NCI-H2227 (cell line): ENCODE data around the gene NKAP.
"Not testable (repeated sequence)": the region's sequence is repeated elsewhere in the genome, so short reads cannot be mapped to it uniquely, and the experiment has no call there.

Experiments
- DNase-seq: peaks from one replicate; lab custom pipeline; 2025; ENCODE audit not compliant: unreplicated experiment; lab: John Stamatoyannopoulos, UW

The NKAP gene

GRCh38 chrX:119943185-119943988, at the start of gene NKAP:
TSS of gene NKAP (minus strand) at chrX:119943751. CDS start at chrX:119943605, 146 bp downstream.
- DNase-seq = peak; percentile 96

- no peak for DNase-seq
Observed at GRCh38 chrX:119991005-119991787, 47.6 kb upstream of the NKAP start.

DNA sequence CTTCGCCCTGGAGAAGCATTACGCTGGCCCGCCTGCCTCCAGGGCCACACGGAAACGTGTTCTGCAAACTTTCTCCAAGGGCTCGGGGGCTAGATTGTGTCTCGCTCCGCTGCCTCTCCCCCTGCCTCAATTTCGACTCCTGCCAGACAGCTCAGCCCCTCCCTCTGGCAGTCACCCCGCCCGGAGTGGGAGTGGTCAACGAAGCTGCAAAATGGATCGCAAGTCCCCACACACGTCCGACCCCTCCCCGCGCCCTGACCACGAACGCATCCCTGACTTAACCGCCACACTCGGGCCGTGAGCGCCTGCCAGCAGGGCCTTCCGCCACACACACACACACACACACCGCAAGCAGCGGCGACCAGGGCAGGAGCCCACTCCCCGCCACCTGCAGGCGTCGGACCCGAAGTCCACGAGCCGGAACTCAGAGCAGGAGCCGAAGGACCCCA, 47.0 kb upstream of the NKAP start:
- DNase-seq = no peak

- DNase-seq = no peak
Observed at GRCh38 chrX:119989905-119990555, 46.5 kb upstream of the NKAP start.

DNA sequence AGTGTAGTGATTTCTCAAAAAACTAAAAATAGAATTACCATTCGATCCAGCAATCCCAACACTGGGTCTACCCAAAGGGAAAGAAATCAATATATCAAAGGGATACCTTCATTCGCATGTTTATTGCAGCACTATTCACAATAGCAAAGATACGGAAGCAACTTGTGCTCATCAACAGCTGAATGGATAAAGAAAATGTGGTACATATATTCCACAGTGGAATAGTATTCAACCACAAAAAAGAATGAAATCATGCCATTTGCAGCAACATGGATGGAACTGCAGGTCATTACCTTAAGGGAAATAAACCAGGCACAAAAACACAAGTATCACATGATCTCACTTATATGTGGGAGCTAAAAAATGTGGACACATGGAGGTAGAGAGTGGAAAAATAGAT, 42.7 kb upstream of the NKAP start:
- DNase-seq = no peak

- DNase-seq = no peak
Observed at GRCh38 chrX:119984652-119985051, 41.1 kb upstream of the NKAP start.

GRCh38 chrX:119983494-119983893, 39.9 kb upstream of the NKAP start:
- no peak for DNase-seq

- no peak for DNase-seq
Observed at GRCh38 chrX:119982145-119982544, 38.6 kb upstream of the NKAP start.

DNA sequence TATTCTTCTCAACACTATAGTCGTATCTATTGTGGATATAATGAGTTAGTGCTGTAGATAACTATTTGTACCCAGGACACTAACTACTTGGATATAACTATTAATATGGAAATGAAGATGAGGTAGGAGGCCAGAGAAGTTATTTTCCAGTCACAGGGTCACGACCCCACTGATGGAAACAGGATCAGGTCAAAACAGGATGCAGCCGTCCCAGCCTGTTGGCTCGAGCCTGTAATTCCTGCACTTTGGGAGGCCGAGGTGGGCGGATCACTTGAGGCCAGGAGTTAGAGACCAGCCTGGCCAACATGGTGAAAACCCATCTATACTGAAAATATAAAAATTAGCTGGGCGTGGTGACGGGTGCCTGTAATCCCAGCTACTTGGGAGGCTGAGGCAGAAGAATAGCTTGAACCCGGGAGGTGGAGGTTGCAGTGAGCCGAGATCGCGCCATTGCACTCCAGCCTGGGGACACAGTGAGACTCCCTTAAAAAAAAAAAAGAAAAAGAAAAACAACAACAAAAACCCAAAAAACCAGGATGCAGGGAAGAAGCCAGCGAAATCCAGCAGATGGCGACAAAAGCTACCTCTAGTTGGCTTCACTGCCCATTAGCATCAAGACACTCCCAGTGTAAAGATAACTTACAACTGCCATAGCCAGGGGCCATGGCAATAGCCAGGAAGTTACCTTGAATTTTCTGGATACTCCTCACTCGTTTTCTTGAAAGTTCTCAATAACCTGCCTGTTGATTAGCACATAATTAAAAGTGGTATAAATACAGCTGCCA, 37.9 kb upstream of the NKAP start:
- peak; percentile 61 for DNase-seq

DNA sequence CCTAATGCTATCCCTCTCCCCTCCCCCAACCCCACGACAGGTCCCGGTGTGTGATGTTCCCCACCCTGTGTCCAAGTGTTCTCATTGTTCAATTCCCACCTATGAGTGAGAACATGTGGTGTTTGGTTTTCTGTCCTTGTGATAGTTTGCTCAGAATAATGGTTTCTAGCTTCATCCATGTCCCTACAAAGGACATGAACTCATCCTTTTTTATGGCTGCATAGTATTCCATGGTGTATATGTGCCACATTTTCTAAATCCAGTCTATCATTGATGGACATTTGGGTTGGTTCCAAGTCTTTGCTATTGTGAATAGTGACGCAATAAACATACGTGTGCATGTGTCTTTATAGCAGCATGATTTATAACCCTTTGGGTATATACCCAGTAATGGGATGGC, 33.6 kb upstream of the NKAP start:
- not testable (repeated sequence) for DNase-seq

DNA sequence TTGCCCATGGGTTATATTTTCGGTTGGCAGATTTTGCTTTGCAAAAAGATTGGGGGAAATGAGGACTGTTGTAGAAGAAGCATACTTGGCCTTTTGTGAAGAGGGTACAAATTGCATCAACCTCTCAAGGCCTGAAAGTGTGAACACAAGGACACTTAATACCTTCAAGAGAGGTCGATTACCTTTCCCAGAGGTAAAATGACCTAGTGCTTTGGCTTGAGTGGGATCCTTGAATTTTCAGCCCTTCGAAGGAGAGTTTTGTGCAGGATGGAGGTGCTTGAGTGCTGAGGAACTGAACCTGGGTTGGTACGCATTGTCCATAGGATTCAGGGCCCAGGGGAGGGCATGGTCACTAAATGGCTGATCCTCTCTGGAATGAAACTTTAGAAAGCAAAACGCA, 27.6 kb upstream of the NKAP start:
- no peak for DNase-seq

DNA sequence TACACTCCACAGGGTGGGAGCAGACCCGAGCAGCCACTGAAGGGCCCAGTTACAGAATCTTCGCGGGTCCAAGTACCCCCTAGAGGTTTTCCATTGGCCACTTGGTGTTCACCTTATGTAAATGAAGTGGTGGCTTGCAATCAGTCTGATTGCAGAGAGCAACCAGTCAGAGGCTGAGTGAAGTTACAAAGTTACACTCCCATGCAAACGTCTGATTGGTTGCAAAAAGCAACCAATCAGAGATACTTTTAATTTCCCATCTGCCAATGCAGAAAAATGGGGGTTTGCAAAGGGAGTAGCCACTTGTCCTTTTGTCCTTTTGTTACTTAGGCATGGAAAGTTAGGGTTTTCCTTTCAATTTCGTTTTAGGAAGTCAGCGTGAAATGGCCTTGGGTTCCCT, 27.0 kb upstream of the NKAP start:
- no peak for DNase-seq

DNA sequence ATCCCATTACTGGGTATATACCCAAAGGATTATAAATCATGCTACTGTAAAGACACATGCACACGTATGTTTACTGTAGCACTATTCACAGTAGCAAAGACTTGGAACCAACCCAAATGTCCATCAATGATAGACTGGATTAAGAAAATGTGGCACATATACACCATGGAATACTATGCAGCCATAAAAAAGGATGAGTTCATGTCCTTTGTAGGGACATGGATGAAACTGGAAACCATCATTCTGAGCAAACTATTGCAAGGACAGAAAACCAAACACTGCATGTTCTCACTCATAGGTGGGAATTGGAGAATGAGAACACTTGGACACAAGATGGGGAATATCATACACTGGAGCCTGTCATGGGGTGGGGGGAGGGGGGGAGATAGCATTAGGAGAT, 23.3 kb upstream of the NKAP start:
- not testable (repeated sequence) for DNase-seq

DNA sequence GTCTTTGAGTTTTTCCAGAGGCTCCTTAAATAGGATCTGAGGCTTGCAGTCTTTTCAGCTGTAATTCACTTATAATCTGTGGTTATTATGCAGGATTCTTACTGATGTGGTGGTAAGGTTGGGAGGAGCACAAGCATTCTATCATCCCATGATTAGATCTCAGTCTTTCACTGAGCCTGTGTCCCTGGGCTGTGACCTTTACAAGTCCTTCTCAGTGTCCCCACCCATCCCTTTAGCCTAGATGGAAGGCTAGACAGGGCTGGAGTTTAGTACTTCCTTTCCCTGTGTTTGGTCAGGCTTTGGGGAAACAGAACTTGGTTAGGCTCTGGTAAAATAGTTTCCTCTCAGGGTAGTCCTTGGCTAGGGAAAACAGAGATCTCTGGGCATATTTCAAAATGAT, 17.1 kb upstream of the NKAP start:
- no peak for DNase-seq

GRCh38 chrX:119955807-119956570, 12.4 kb upstream of the NKAP start:
- not testable (repeated sequence) for DNase-seq

- no peak for DNase-seq
Observed at GRCh38 chrX:119954374-119954773, 10.8 kb upstream of the NKAP start.

- peak; percentile 7 for DNase-seq
Observed at GRCh38 chrX:119948381-119948780, 4.8 kb upstream of the NKAP start.

DNA sequence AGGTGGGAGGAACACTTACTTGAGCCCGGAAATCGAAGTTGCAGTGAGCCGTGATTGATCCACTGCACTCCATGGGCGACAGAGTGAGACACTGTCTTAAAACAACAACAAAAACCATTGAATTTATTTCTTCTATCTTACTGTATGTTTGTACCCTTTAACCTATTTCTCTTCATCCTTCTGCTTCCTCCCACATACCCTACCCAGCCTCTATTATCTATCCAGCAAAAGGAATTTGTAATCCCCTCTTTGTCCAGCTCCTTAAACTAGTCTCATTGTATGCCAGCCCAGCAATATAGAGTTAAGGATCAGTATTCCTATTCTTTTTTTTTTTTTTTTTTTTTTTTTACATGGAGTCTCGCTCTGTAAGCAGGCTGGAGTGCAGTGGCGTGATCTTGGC, 1.9 kb upstream of the NKAP start:
- no peak for DNase-seq

- no peak for DNase-seq
Observed at GRCh38 chrX:119942831-119943184, 743 bp downstream of the NKAP start.

GRCh38 chrX:119942173-119942819, 1.3 kb downstream of the NKAP start:
- no peak for DNase-seq
